ENCODE results near the gene CDC34.

The CDC34 gene

GRCh38 chr19:566844-567243 lies 35.3 kb downstream of the CDC34 start:
- Histone ChIP-seq H3K4me2 (ENCODE audit: insufficient read depth, low read length) (no peak overlapping the region), H3K4me1 (ENCODE audit: insufficient read depth, low read length) (0 out of 2 replicates have a peak, but pooled peaks cover 5% of the 10 kb centered on the region), H3K27ac (ENCODE audit: low read length) (no peak overlapping the region), H3K9ac (ENCODE audit: low read depth, low read length) (no peak overlapping the region), H2AFZ (ENCODE audit: low read depth, low read length) (no peak overlapping the region), H3K4me3 (ENCODE audit: low read depth in 1 of 2, low read length in 2 of 2) (no peak overlapping the region), H3K9me3 (ENCODE audit: insufficient read depth, low read length, severe bottlenecking) (no peaks in the 10 kb centered on the region), H3K27me3 (ENCODE audit: insufficient read depth, low read length, poor library complexity) (no peaks in the 10 kb centered on the region), H3K36me3 (ENCODE audit: insufficient read depth, low read length) (peaks cover 19% of the 10 kb centered on the region; the same call in 1 of the 2 replicates), H3K79me2 (ENCODE audit: insufficient read depth, low read length) (no peaks in the 10 kb centered on the region), H4K20me1 (ENCODE audit: insufficient read depth, low read length) (no peaks in the 10 kb centered on the region)
- no peak for DNase-seq
- no peak for TF ChIP-seq CTCF (IDR thresholded peaks at IDR 0.05; ENCODE audit: borderline replicate concordance, extremely low read depth, low read length, poor library complexity, severe bottlenecking)
- no peak for TF ChIP-seq EZH2 (IDR thresholded peaks at IDR 0.05; ENCODE audit: borderline replicate concordance, low read depth, low read length, severe bottlenecking)
- ATAC-seq (ENCODE audit: insufficient read depth, low read depth): no peak

GRCh38 chr19:567296-567900 lies 35.8 kb downstream of the CDC34 start:
- Histone ChIP-seq H3K27me3 (ENCODE audit: insufficient read depth, low read length, poor library complexity) (no peaks in the 10 kb centered on the region), H4K20me1 (ENCODE audit: insufficient read depth, low read length) (no peaks in the 10 kb centered on the region), H3K79me2 (ENCODE audit: insufficient read depth, low read length) (no peaks in the 10 kb centered on the region), H3K9ac (ENCODE audit: low read depth, low read length) (no peak overlapping the region), H3K36me3 (ENCODE audit: insufficient read depth, low read length) (peaks cover 15% of the 10 kb centered on the region; the same call in 1 of the 2 replicates), H3K9me3 (ENCODE audit: insufficient read depth, low read length, severe bottlenecking) (no peaks in the 10 kb centered on the region), H2AFZ (ENCODE audit: low read depth, low read length) (no peak overlapping the region), H3K4me1 (ENCODE audit: insufficient read depth, low read length) (0 out of 2 replicates have a peak, but pooled peaks cover 5% of the 10 kb centered on the region), H3K27ac (ENCODE audit: low read length) (no peak overlapping the region), H3K4me2 (ENCODE audit: insufficient read depth, low read length) (no peak overlapping the region), H3K4me3 (ENCODE audit: low read depth in 1 of 2, low read length in 2 of 2) (no peak overlapping the region)
- no peak for ATAC-seq (ENCODE audit: insufficient read depth, low read depth)
- TF ChIP-seq CTCF (IDR thresholded peaks at IDR 0.05; ENCODE audit: borderline replicate concordance, extremely low read depth, low read length, poor library complexity, severe bottlenecking) (no peak), EZH2 (IDR thresholded peaks at IDR 0.05; ENCODE audit: borderline replicate concordance, low read depth, low read length, severe bottlenecking) (no peak)
- DNase-seq: no peak

GRCh38 chr19:570251-570686 lies 38.7 kb downstream of the CDC34 start:
- no peak overlapping the region for H3K4me2 ChIP-seq (ENCODE audit: insufficient read depth, low read length)
- H3K4me3 ChIP-seq (ENCODE audit: low read depth in 1 of 2, low read length in 2 of 2): no peak overlapping the region
- no peak for ATAC-seq (ENCODE audit: insufficient read depth, low read depth)
- no peak overlapping the region for H3K27ac ChIP-seq (ENCODE audit: low read length)
- no peak overlapping the region for H3K9ac ChIP-seq (ENCODE audit: low read depth, low read length)
- peaks cover 17% of the 10 kb centered on the region for H3K36me3 ChIP-seq (ENCODE audit: insufficient read depth, low read length)
- H2AFZ ChIP-seq (ENCODE audit: low read depth, low read length): no peak overlapping the region
- peaks cover 21% of the 10 kb centered on the region for H4K20me1 ChIP-seq (ENCODE audit: insufficient read depth, low read length)
- TF ChIP-seq CTCF (IDR thresholded peaks at IDR 0.05; ENCODE audit: borderline replicate concordance, extremely low read depth, low read length, poor library complexity, severe bottlenecking) (no peak), EZH2 (IDR thresholded peaks at IDR 0.05; ENCODE audit: borderline replicate concordance, low read depth, low read length, severe bottlenecking) (no peak)
- H3K79me2 ChIP-seq (ENCODE audit: insufficient read depth, low read length): peaks cover 29% of the 10 kb centered on the region
- H3K9me3 ChIP-seq (ENCODE audit: insufficient read depth, low read length, severe bottlenecking): no peaks in the 10 kb centered on the region
- H3K4me1 ChIP-seq (ENCODE audit: insufficient read depth, low read length): peaks cover 25% of the 10 kb centered on the region
- DNase-seq: no peak
- no peaks in the 10 kb centered on the region for H3K27me3 ChIP-seq (ENCODE audit: insufficient read depth, low read length, poor library complexity)

Data from DND-41 (cell line).